ENCODE data around the gene TAF1C. TPM values are rescaled to one million over a fixed set of nuclear protein-coding genes. Genes with fewer than 3 reads are reported as not detected.
"Not testable (repeated sequence)": the region's sequence is repeated elsewhere in the genome, so short reads cannot be mapped to it uniquely, and the experiment has no call there.

The TAF1C gene
- polyA plus RNA-seq, 1 of the 3 experiments (the other 2 are of a cell fraction): 49.3 TPM

DNA sequence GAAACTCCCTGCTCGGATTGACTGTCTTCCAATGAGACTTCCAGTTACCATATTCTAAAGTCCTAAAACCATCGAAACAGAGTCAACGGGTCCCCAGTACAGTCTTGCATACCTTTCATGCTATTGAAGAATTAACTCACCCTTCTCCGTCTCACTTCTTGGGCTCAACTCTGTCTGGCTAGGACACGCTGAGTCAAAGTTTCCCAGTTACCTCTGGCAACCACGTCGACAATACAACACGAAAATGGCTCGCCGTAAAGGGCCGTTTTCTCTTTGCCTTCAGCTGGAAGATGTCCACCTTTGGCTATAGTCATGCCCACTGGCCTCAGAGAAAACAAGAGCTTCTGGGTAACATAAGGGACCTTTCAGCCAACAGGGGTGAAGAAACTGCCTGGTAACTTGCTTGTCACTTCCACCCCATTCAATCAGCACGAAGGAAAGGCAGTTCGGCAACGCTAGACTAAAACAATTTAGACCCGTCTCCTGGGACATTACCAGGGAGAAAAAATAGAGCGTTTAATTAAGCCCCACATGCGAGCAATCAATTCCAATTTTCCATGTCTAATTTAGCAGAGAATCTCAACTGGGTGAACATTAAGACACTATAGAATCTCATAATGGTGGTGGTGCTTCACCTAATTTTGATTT is 31.4 kb upstream of the TAF1C start:
- H3K36me3 ChIP-seq (replicated peaks in 1 of 2; ENCODE audit: control insufficient read depth in 1 of 2, insufficient read depth in 2 of 2, low read length in 1 of 2): no peaks in the 10 kb centered on the region
- no peak overlapping the region for H3K4me3 ChIP-seq (ENCODE audit: low read depth in 2 of 2, low read length in 1 of 2)
- H4K20me1 ChIP-seq (ENCODE audit: insufficient read depth): no peaks in the 10 kb centered on the region
- H3F3A ChIP-seq (replicated peaks; ENCODE audit: insufficient read depth): no peaks in the 10 kb centered on the region
- H3K9ac ChIP-seq: no peak overlapping the region
- no peak for DNase-seq
- no peaks in the 10 kb centered on the region for H3K9me2 ChIP-seq
- no peaks in the 10 kb centered on the region for H3K79me2 ChIP-seq (ENCODE audit: insufficient read depth)
- WGBS (ENCODE audit: low lambda C conversion rate): 88% methylated on average over 17 of the region's 17 CpGs
- no peak overlapping the region for H3K27ac ChIP-seq (ENCODE audit: low read depth in 2 of 2, low read length in 1 of 2)
- ChIA-PET POLR2A (no interaction called here), CTCF (interaction anchor here (0.7 to 1.3 kb wide), 3 partner anchors 22 to 90 kb away, joined by 3 to 4 read pairs (median 3); no protein-coding TSS in a partner anchor)
- no peak overlapping the region for H2AFZ ChIP-seq (ENCODE audit: low read depth)
- peaks cover 0 to 18% of the 10 kb centered on the region in 2 experiments; a peak in 1 of 4 replicates for H3K4me1 ChIP-seq (ENCODE audit: control insufficient read depth in 1 of 2, insufficient read depth in 2 of 2, low read depth in 1 of 2, low read length in 1 of 2)
- H3K4me2 ChIP-seq: no peak overlapping the region
- H3K9me3 ChIP-seq: no peaks in the 10 kb centered on the region
- no peaks in the 10 kb centered on the region for H3K27me3 ChIP-seq (ENCODE audit: insufficient read depth)
- no peak for TF ChIP-seq NFIC (IDR thresholded peaks at IDR 0.05; ENCODE audit: borderline replicate concordance)
- TF ChIP-seq, protein P1, sequence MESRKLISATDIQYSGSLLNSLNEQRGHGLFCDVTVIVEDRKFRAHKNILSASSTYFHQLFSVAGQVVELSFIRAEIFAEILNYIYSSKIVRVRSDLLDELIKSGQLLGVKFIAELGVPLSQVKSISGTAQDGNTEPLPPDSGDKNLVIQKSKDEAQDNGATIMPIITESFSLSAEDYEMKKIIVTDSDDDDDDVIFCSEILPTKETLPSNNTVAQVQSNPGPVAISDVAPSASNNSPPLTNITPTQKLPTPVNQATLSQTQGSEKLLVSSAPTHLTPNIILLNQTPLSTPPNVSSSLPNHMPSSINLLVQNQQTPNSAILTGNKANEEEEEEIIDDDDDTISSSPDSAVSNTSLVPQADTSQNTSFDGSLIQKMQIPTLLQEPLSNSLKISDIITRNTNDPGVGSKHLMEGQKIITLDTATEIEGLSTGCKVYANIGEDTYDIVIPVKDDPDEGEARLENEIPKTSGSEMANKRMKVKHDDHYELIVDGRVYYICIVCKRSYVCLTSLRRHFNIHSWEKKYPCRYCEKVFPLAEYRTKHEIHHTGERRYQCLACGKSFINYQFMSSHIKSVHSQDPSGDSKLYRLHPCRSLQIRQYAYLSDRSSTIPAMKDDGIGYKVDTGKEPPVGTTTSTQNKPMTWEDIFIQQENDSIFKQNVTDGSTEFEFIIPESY (IDR thresholded peaks at IDR 0.05; ENCODE audit: borderline replicate concordance, low read depth): no peak
- TF ChIP-seq TAF1 (IDR thresholded peaks at IDR 0.05; ENCODE audit: borderline replicate concordance, low read depth, low read length): no peak
- no peak for TF ChIP-seq GATA2 (CRISPR knock-in tag; IDR thresholded peaks at IDR 0.05)
- TF ChIP-seq, protein P2, sequence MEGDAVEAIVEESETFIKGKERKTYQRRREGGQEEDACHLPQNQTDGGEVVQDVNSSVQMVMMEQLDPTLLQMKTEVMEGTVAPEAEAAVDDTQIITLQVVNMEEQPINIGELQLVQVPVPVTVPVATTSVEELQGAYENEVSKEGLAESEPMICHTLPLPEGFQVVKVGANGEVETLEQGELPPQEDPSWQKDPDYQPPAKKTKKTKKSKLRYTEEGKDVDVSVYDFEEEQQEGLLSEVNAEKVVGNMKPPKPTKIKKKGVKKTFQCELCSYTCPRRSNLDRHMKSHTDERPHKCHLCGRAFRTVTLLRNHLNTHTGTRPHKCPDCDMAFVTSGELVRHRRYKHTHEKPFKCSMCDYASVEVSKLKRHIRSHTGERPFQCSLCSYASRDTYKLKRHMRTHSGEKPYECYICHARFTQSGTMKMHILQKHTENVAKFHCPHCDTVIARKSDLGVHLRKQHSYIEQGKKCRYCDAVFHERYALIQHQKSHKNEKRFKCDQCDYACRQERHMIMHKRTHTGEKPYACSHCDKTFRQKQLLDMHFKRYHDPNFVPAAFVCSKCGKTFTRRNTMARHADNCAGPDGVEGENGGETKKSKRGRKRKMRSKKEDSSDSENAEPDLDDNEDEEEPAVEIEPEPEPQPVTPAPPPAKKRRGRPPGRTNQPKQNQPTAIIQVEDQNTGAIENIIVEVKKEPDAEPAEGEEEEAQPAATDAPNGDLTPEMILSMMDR (IDR thresholded peaks at IDR 0.05): no peak
- no peak for TF ChIP-seq RXRA (IDR thresholded peaks at IDR 0.05; ENCODE audit: borderline replicate concordance, low read depth)
- TF ChIP-seq, protein P3, sequence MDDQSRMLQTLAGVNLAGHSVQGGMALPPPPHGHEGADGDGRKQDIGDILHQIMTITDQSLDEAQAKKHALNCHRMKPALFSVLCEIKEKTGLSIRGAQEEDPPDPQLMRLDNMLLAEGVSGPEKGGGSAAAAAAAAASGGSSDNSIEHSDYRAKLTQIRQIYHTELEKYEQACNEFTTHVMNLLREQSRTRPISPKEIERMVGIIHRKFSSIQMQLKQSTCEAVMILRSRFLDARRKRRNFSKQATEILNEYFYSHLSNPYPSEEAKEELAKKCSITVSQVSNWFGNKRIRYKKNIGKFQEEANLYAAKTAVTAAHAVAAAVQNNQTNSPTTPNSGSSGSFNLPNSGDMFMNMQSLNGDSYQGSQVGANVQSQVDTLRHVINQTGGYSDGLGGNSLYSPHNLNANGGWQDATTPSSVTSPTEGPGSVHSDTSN (IDR thresholded peaks at IDR 0.05): no peak
- TF ChIP-seq EP300 (IDR thresholded peaks at IDR 0.05; ENCODE audit: borderline replicate concordance in 1 of 2, low read depth in 1 of 2, low read length in 1 of 2): no peak
- no peak for TF ChIP-seq JUND (IDR thresholded peaks at IDR 0.05)
- no peak for TF ChIP-seq MEF2A (IDR thresholded peaks at IDR 0.05; ENCODE audit: borderline replicate concordance, low read depth)

DNA sequence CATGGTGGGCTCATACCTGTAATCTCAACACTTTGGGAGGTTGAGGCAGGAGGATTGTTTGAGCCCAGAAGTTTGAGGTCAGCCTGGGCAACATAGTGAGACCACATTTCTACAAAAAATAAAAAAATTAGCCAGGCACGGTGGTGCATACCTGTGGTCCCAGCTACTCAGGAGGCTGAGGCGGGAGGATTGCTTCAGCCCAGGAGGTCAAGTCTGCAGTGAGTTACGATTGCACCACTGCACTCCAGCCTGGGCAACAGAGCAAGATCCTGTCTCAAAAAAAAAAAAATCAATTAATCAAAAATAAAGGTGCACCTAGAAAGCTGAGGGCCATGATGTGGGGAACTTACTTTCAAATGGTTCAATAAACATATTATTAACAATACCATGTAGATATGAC is 29.3 kb upstream of the TAF1C start:
- H3K36me3 ChIP-seq (replicated peaks in 1 of 2; ENCODE audit: control insufficient read depth in 1 of 2, insufficient read depth in 2 of 2, low read length in 1 of 2); H3K27me3 ChIP-seq (ENCODE audit: insufficient read depth); H3K27ac ChIP-seq (ENCODE audit: low read depth in 2 of 2, low read length in 1 of 2); H3K79me2 ChIP-seq (ENCODE audit: insufficient read depth); H3K9ac ChIP-seq; H3F3A ChIP-seq (replicated peaks; ENCODE audit: insufficient read depth); POLR2A ChIA-PET; DNase-seq; H3K4me3 ChIP-seq (ENCODE audit: low read depth in 2 of 2, low read length in 1 of 2); H3K4me2 ChIP-seq; H2AFZ ChIP-seq (ENCODE audit: low read depth); H4K20me1 ChIP-seq (ENCODE audit: insufficient read depth); H3K9me2 ChIP-seq; H3K9me3 ChIP-seq: not testable (repeated sequence)
- CTCF ChIA-PET: interaction anchor here (0.8 to 2.1 kb wide), 3 partner anchors 16 to 268 kb away, joined by 4 to 5 read pairs (median 5); partner anchors contain the start of gene TAF1C
- 80% methylated on average over 3 of the region's 3 CpGs for WGBS (ENCODE audit: low lambda C conversion rate)
- H3K4me1 ChIP-seq (ENCODE audit: control insufficient read depth in 1 of 2, insufficient read depth in 2 of 2, low read depth in 1 of 2, low read length in 1 of 2): peaks cover 0 to 18% of the 10 kb centered on the region in 2 experiments; a peak in 1 of 4 replicates
